ENCODE results near the gene DNASE1. TPM values are rescaled to one million over a fixed set of nuclear protein-coding genes. Genes with fewer than 3 reads are reported as not detected.

DNASE1 gene
- total and polyA plus RNA-seq, 9 of the 15 experiments (the other 6 are each of a cell fraction or from before 2014, with no cell fraction given): 0.53 to 10.1 (median 5.9) TPM

- no peak for TF ChIP-seq HNRNPL (IDR thresholded peaks at IDR 0.05; ENCODE audit: low read depth, low read length)
- 0 out of 2 replicates have a peak, but pooled peaks have one; percentile 10 for TF ChIP-seq ATF7 (IDR thresholded peaks at IDR 0.05)
- TF ChIP-seq BCLAF1 (IDR thresholded peaks at IDR 0.05; ENCODE audit: borderline replicate concordance in 1 of 2, control insufficient read depth in 1 of 2, low read depth in 2 of 2, low read length in 1 of 2): no peak
- TF ChIP-seq HNRNPUL1 (IDR thresholded peaks at IDR 0.05; ENCODE audit: low read length): no peak
- no peak for TF ChIP-seq ZNF197 (CRISPR knock-in tag; IDR thresholded peaks at IDR 0.05; ENCODE audit: low read depth)
- TF ChIP-seq LEF1 (IDR thresholded peaks at IDR 0.05): no peak
- peak; percentile 36; the same call in 1 of the 2 replicates for TF ChIP-seq POLR2AphosphoS5 (IDR thresholded peaks at IDR 0.05; ENCODE audit: control insufficient read depth, insufficient read depth, low read depth, low read length)
- 0 out of 2 replicates have a peak, but pooled peaks have one; percentile 38 for TF ChIP-seq CBFB (CRISPR knock-in tag; IDR thresholded peaks at IDR 0.05)
- TF ChIP-seq NKRF (IDR thresholded peaks at IDR 0.05; ENCODE audit: borderline replicate concordance): no peak
- no peak for TF ChIP-seq GTF2B (IDR thresholded peaks at IDR 0.05; ENCODE audit: extremely low read depth, insufficient read length)
- TF ChIP-seq MEIS2 (IDR thresholded peaks at IDR 0.05; ENCODE audit: partially characterized antibody): peak; percentile 53
- TF ChIP-seq NEUROD1 (IDR thresholded peaks at IDR 0.05; ENCODE audit: borderline replicate concordance, low read depth, low read length, partially characterized antibody): peak; percentile 16
- TF ChIP-seq RBFOX2 (IDR thresholded peaks at IDR 0.05; ENCODE audit: low read depth, low read length): no peak
- TF ChIP-seq MBD2 (IDR thresholded peaks at IDR 0.05; ENCODE audit: borderline replicate concordance, low read depth): no peak
- TF ChIP-seq SUPT5H (IDR thresholded peaks at IDR 0.05): no peak
- no peak for TF ChIP-seq RFX1 (IDR thresholded peaks at IDR 0.05)
- no peak for TF ChIP-seq SREBF2 (CRISPR knock-in tag; IDR thresholded peaks at IDR 0.05)
- peak; percentile 90 to 94 (median 92) for TF ChIP-seq CTCF (IDR thresholded peaks at IDR 0.05 in 2 of 3, conservative IDR thresholded peaks at IDR 0.05 in 1 of 3; ENCODE audit: insufficient read depth in 2 of 3, low read depth in 1 of 3, low read length in 3 of 3)
- TF ChIP-seq PKNOX1 (IDR thresholded peaks at IDR 0.05): peak; percentile 30; the same call in 1 of the 2 replicates
Measured at GRCh38 chr16:3690470-3690928, 36.0 kb downstream of the DNASE1 start (continued).
